SK-N-SH treated with all-trans-retinoic acid at 6 μM for 48 hours (cell line): Measurements from ENCODE around the gene SPOP.

Experiments used
- ARNTL ChIP-seq: fragments of 450-650 bp; formaldehyde crosslinking; IDR thresholded peaks from 2 replicates; pipeline ENCODE4 v1.5.0; 2020; ENCODE audit warnings: low read depth, mild to moderate bottlenecking, moderate library complexity, borderline replicate concordance
- BACH2 ChIP-seq: fragments of 250-450 bp; sonication (Bioruptor Pico); IDR thresholded peaks from 2 replicates; pipeline ENCODE4 v1.9.0; 2021; ENCODE audit warnings: mild to moderate bottlenecking, borderline replicate concordance
- CREB5 ChIP-seq: fragments of 250-450 bp; sonication (Bioruptor Pico); IDR thresholded peaks from 2 replicates; pipeline ENCODE4 v1.5.1; 2020; ENCODE audit warnings: low read depth, mild to moderate bottlenecking, moderate library complexity
- ESRRG ChIP-seq: fragments of 250-450 bp; sonication (Bioruptor Pico); IDR thresholded peaks from 2 replicates; pipeline ENCODE4 v1.6.1; 2021; ENCODE audit warnings: mild to moderate bottlenecking
- OSR1 ChIP-seq: fragments of 250-450 bp; sonication (Bioruptor Pico); IDR thresholded peaks from 2 replicates; pipeline ENCODE4 v1.8.0; 2022; ENCODE audit warnings: moderate library complexity, mild to moderate bottlenecking, inconsistent platforms
- RARB ChIP-seq: fragments of 250-450 bp; sonication (Bioruptor Pico); IDR thresholded peaks from 2 replicates; pipeline ENCODE4 v1.8.0; 2021; ENCODE audit warnings: mild to moderate bottlenecking, moderate library complexity
- TOX ChIP-seq: fragments of 250-450 bp; sonication (Bioruptor Pico); IDR thresholded peaks from 2 replicates; pipeline ENCODE4 v1.8.0; 2021; ENCODE audit warnings: mild to moderate bottlenecking, moderate library complexity, borderline replicate concordance
- TSHZ2 ChIP-seq: fragments of 250-450 bp; sonication (Bioruptor Pico); IDR thresholded peaks from 2 replicates; pipeline ENCODE4 v1.5.0; 2020; ENCODE audit warnings: mild to moderate bottlenecking, moderate library complexity
- ZFP30 ChIP-seq: fragments of 450-650 bp; formaldehyde crosslinking; IDR thresholded peaks from 2 replicates; pipeline ENCODE4 v1.5.0; 2022; ENCODE audit warnings: mild to moderate bottlenecking, moderate library complexity
- ZNF8 ChIP-seq: fragments of 450-650 bp; formaldehyde crosslinking; IDR thresholded peaks from 2 replicates; pipeline ENCODE4 v1.5.0; 2020; ENCODE audit warnings: mild to moderate bottlenecking, moderate library complexity
- TF ChIP-seq, protein P1 (sequence below): fragments of 250-450 bp; sonication (Bioruptor Pico); IDR thresholded peaks from 2 replicates; pipeline ENCODE4 v1.5.1; 2021; ENCODE audit warnings: mild to moderate bottlenecking, moderate library complexity
- TF ChIP-seq, protein P2 (sequence below): fragments of 250-450 bp; sonication (Bioruptor Pico); IDR thresholded peaks from 2 replicates; pipeline ENCODE4 v1.8.0; 2021; ENCODE audit warnings: low read depth, mild to moderate bottlenecking, moderate library complexity, borderline replicate concordance

DNA sequence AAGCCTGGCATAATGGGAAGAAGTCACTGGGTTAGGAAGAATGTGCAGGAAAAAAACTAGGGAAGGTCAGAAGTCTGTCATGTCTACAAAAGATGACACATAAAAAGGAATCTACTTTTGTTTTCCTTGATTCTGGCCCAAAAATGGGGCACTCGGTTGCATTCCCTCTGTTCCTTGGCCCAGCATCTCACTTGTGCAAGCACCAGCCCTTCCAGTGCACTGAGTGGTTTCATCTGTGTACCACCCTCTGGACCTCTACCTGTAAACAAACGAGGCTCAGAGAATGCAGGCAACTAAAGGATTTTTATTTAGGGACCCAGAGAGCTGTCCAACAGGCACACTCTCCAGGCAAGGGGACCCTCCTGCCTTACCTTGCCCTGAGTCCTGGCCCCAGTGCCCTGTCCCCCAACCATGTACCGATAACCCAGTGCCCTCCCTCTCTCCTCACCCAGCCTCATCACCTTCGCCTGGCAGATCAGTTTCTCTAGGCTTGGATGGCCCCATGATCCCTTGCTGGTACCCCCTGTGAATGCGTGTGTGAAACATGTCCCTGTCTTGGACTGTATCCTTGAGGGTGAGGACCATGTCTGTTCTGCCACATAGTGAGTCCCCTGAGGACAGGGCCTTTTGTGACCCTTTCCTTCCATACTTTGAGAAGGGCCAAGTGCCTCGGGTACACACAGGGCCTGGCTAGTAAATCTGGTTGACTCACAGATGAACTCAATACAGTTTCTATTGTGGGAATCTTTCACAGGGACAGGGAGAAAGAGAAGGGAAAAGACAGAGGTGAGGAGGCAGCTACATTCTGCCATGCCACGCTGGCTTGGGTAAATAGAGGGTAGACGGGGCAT lies 88.9 kb downstream of the SPOP start:
- TF ChIP-seq TSHZ2 (no peak), ZNF8 (CRISPR knock-in tag) (no peak), RARB (no peak), TOX (CRISPR knock-in tag) (no peak), ARNTL (CRISPR knock-in tag) (no peak), ZFP30 (CRISPR knock-in tag) (no peak), BACH2 (no peak), CREB5 (CRISPR knock-in tag) (no peak), OSR1 (CRISPR knock-in tag) (no peak), ESRRG (no peak)
- TF ChIP-seq, protein P1, sequence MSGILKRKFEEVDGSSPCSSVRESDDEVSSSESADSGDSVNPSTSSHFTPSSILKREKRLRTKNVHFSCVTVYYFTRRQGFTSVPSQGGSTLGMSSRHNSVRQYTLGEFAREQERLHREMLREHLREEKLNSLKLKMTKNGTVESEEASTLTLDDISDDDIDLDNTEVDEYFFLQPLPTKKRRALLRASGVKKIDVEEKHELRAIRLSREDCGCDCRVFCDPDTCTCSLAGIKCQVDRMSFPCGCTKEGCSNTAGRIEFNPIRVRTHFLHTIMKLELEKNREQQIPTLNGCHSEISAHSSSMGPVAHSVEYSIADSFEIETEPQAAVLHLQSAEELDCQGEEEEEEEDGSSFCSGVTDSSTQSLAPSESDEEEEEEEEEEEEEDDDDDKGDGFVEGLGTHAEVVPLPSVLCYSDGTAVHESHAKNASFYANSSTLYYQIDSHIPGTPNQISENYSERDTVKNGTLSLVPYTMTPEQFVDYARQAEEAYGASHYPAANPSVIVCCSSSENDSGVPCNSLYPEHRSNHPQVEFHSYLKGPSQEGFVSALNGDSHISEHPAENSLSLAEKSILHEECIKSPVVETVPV (CRISPR knock-in tag): no peak
- TF ChIP-seq, protein P2, sequence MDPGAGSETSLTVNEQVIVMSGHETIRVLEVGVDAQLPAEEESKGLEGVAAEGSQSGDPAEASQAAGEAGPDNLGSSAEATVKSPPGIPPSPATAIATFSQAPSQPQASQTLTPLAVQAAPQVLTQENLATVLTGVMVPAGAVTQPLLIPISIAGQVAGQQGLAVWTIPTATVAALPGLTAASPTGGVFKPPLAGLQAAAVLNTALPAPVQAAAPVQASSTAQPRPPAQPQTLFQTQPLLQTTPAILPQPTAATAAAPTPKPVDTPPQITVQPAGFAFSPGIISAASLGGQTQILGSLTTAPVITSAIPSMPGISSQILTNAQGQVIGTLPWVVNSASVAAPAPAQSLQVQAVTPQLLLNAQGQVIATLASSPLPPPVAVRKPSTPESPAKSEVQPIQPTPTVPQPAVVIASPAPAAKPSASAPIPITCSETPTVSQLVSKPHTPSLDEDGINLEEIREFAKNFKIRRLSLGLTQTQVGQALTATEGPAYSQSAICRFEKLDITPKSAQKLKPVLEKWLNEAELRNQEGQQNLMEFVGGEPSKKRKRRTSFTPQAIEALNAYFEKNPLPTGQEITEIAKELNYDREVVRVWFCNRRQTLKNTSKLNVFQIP (CRISPR knock-in tag): no peak
